Measurements from ENCODE around the gene AGRP. TPM values are rescaled to one million over a fixed set of nuclear protein-coding genes. Genes with fewer than 3 reads are reported as not detected.

Gene AGRP
- total RNA-seq, 2 donors from 2014 or later = not detected

GRCh38 chr16:67445441-67445912, 37.9 kb downstream of the AGRP start:
- Mint-ChIP-seq H3K9me3 (no peaks in the 10 kb centered on the region), H3K4me3 (no peak overlapping the region), H3K27ac (no peak overlapping the region), H3K4me1 (peaks cover 3% of the 10 kb centered on the region), H3K27me3 (ENCODE audit: insufficient read depth) (no peaks in the 10 kb centered on the region), H3K36me3 (ENCODE audit: low read depth) (peaks cover 23% of the 10 kb centered on the region)
- H3K4me1 ChIP-seq (ENCODE audit: control insufficient read depth, insufficient read depth, low read length) = no peaks in the 10 kb centered on the region
- H3K27ac ChIP-seq (ENCODE audit: low read depth, low read length) = no peak overlapping the region
- no peaks in the 10 kb centered on the region for H3K27me3 ChIP-seq (ENCODE audit: control insufficient read depth, insufficient read depth, low read length, poor library complexity, severe bottlenecking)
- DNase-seq = no peak
- H3K4me3 ChIP-seq (ENCODE audit: low read length) = no peak overlapping the region
- no peak for TF ChIP-seq CTCF (conservative IDR thresholded peaks at IDR 0.05)
- H3K9me3 ChIP-seq (ENCODE audit: control insufficient read depth, low read length) = no peaks in the 10 kb centered on the region
- WGBS, 2 experiments (ENCODE audit: insufficient coverage in 1 of 2, insufficient read length in 1 of 2) = 86% methylated on average over 3 of the region's 3 CpGs; no CpG with 5 or more reads in 1 of the 2 experiments
- H3K36me3 ChIP-seq (ENCODE audit: control insufficient read depth, insufficient read depth, low read length) = peaks cover 24% of the 10 kb centered on the region
- no peak overlapping the region for H3K9ac ChIP-seq (ENCODE audit: extremely low read depth, low read length, poor library complexity, severe bottlenecking)

- no peaks in the 10 kb centered on the region for H3K27me3 ChIP-seq (ENCODE audit: control insufficient read depth, insufficient read depth, low read length, poor library complexity, severe bottlenecking)
- H3K9me3 ChIP-seq (ENCODE audit: control insufficient read depth, low read length) = no peaks in the 10 kb centered on the region
- WGBS, 2 experiments (ENCODE audit: insufficient coverage in 1 of 2, insufficient read length in 1 of 2) = 97 to 100% methylated on average over 2 to 7 of the region's 7 CpGs
- no peak overlapping the region for H3K27ac ChIP-seq (ENCODE audit: low read depth, low read length)
- TF ChIP-seq CTCF (conservative IDR thresholded peaks at IDR 0.05) = no peak
- Mint-ChIP-seq H3K9me3 (no peaks in the 10 kb centered on the region), H3K4me3 (no peak overlapping the region), H3K27me3 (ENCODE audit: insufficient read depth) (no peaks in the 10 kb centered on the region), H3K27ac (peak overlapping the region; percentile 19), H3K4me1 (peaks cover 3% of the 10 kb centered on the region), H3K36me3 (ENCODE audit: low read depth) (peaks cover 23% of the 10 kb centered on the region)
- no peak overlapping the region for H3K9ac ChIP-seq (ENCODE audit: extremely low read depth, low read length, poor library complexity, severe bottlenecking)
- no peak for DNase-seq
- H3K4me3 ChIP-seq (ENCODE audit: low read length) = no peak overlapping the region
- H3K4me1 ChIP-seq (ENCODE audit: control insufficient read depth, insufficient read depth, low read length) = no peaks in the 10 kb centered on the region
- H3K36me3 ChIP-seq (ENCODE audit: control insufficient read depth, insufficient read depth, low read length) = peaks cover 22% of the 10 kb centered on the region
These were observed 38.3 kb downstream of the AGRP start for GRCh38 chr16:67445126-67445426.

GRCh38 chr16:67444259-67445125, 38.9 kb downstream of the AGRP start:
- Histone ChIP-seq H3K9ac (ENCODE audit: extremely low read depth, low read length, poor library complexity, severe bottlenecking) (no peak overlapping the region), H3K27me3 (ENCODE audit: control insufficient read depth, insufficient read depth, low read length, poor library complexity, severe bottlenecking) (no peaks in the 10 kb centered on the region), H3K27ac (ENCODE audit: low read depth, low read length) (no peak overlapping the region), H3K9me3 (ENCODE audit: control insufficient read depth, low read length) (no peaks in the 10 kb centered on the region), H3K4me3 (ENCODE audit: low read length) (no peak overlapping the region), H3K36me3 (ENCODE audit: control insufficient read depth, insufficient read depth, low read length) (peaks cover 19% of the 10 kb centered on the region), H3K4me1 (ENCODE audit: control insufficient read depth, insufficient read depth, low read length) (no peaks in the 10 kb centered on the region)
- Mint-ChIP-seq H3K4me1 (peaks cover 3% of the 10 kb centered on the region), H3K27me3 (ENCODE audit: insufficient read depth) (no peaks in the 10 kb centered on the region), H3K27ac (peak overlapping the region; percentile 19), H3K4me3 (no peak overlapping the region), H3K9me3 (no peaks in the 10 kb centered on the region), H3K36me3 (ENCODE audit: low read depth) (peaks cover 21% of the 10 kb centered on the region)
- peak; percentile 74 for DNase-seq
- TF ChIP-seq CTCF (conservative IDR thresholded peaks at IDR 0.05) = peak; percentile 56
- WGBS, 2 experiments (ENCODE audit: insufficient coverage in 1 of 2, insufficient read length in 1 of 2) = 83 to 85% methylated on average over 16 to 22 of the region's 22 CpGs
